Pons (tissue), 1 donor: Measurements from ENCODE around the gene GGT1.
"Not testable (repeated sequence)": the region's sequence is repeated elsewhere in the genome, so short reads cannot be mapped to it uniquely, and the experiment has no call there.

Experiments
- DNase-seq: peaks from one replicate; pipeline ENCODE4 v3.0.0-alpha.2; 2016; ENCODE audit warnings: low spot score

GGT1 gene

GRCh38 chr22:24602847-24603769 lies at the start of gene GGT1:
GGT1 (plus strand) TSS chr22:24603193; CDS start chr22:24611082, 7,889 bp downstream.
- DNase-seq = not testable (repeated sequence)

- peak; percentile 33 for DNase-seq
These were observed 49.2 kb upstream of the GGT1 start for GRCh38 chr22:24553597-24554312.

- DNase-seq = peak; percentile 37
These were observed 48.5 kb upstream of the GGT1 start, which contains the start of gene GUCD1 for GRCh38 chr22:24554313-24555164. GUCD1 (minus strand) TSS chr22:24555138; CDS start chr22:24554991, 147 bp downstream.

- peak; percentile 99 for DNase-seq
These were observed 47.6 kb upstream of the GGT1 start, which contains the start of gene SNRPD3 for GRCh38 chr22:24555165-24556039. SNRPD3 (plus strand) TSS chr22:24555999; CDS start chr22:24557675, 1,676 bp downstream.

GRCh38 chr22:24559471-24559870 lies 43.5 kb upstream of the GGT1 start:
- no peak for DNase-seq

GRCh38 chr22:24563246-24563645 lies 39.7 kb upstream of the GGT1 start:
- DNase-seq = no peak

GRCh38 chr22:24564376-24565058 lies 38.5 kb upstream of the GGT1 start:
- DNase-seq = no peak

- no peak for DNase-seq
These were observed 37.9 kb upstream of the GGT1 start for GRCh38 chr22:24565077-24565476.

GRCh38 chr22:24566899-24567511 lies 36.0 kb upstream of the GGT1 start:
- DNase-seq = no peak

GRCh38 chr22:24567668-24568067 lies 35.3 kb upstream of the GGT1 start:
- no peak for DNase-seq

- no peak for DNase-seq
These were observed 31.7 kb upstream of the GGT1 start for GRCh38 chr22:24571266-24571665.

- DNase-seq = no peak
These were observed 26.2 kb upstream of the GGT1 start for GRCh38 chr22:24576778-24577177.

- no peak for DNase-seq
These were observed 24.4 kb upstream of the GGT1 start for GRCh38 chr22:24578355-24579257.

- no peak for DNase-seq
These were observed 23.8 kb upstream of the GGT1 start for GRCh38 chr22:24579258-24579601.

GRCh38 chr22:24580276-24580675 lies 22.7 kb upstream of the GGT1 start:
- no peak for DNase-seq

- DNase-seq = no peak
These were observed 20.8 kb upstream of the GGT1 start for GRCh38 chr22:24582056-24582814.

- DNase-seq = no peak
These were observed 19.5 kb upstream of the GGT1 start for GRCh38 chr22:24583221-24584165.
